Measurements from ENCODE around the gene RNF32. TPM values are rescaled to one million over a fixed set of nuclear protein-coding genes. Genes with fewer than 3 reads are reported as not detected.

RNF32 gene
- total RNA-seq, 1 experiment from 2014 or later = 0.61 TPM

- TF ChIP-seq CREB1 (CRISPR knock-in tag; IDR thresholded peaks at IDR 0.05) (no peak), MLX (CRISPR knock-in tag; IDR thresholded peaks at IDR 0.05) (no peak)
Measured at GRCh38 chr7:156600496-156600895, 40.1 kb upstream of the RNF32 start (continued).

- no peak for DNase-seq (ENCODE audit: low spot score)
- ChIA-PET POLR2A (no interaction called here), CTCF (no interaction called here)
- Mint-ChIP-seq H3K27ac (peak overlapping the region; percentile 33; the same call in 1 of the 2 replicates), H3K4me1 (0 out of 2 replicates have a peak, but pooled peaks cover 8% of the 10 kb centered on the region), H3K27me3 (ENCODE audit: low read depth) (no peaks in the 10 kb centered on the region), H3K4me3 (no peak overlapping the region), H3K9me3 (peaks cover 5% of the 10 kb centered on the region; the same call in 1 of the 2 replicates), H3K36me3 (no peaks in the 10 kb centered on the region)
- ATAC-seq = no peak
- TF ChIP-seq ZBTB43 (CRISPR knock-in tag; IDR thresholded peaks at IDR 0.05) (no peak), ZNF396 (CRISPR knock-in tag; IDR thresholded peaks at IDR 0.05; ENCODE audit: borderline replicate concordance) (no peak), FOXP1 (CRISPR knock-in tag; IDR thresholded peaks at IDR 0.05; ENCODE audit: borderline replicate concordance) (no peak), MXD4 (CRISPR knock-in tag; IDR thresholded peaks at IDR 0.05; ENCODE audit: borderline replicate concordance) (no peak), MAX (CRISPR knock-in tag; IDR thresholded peaks at IDR 0.05) (no peak), ESRRA (CRISPR knock-in tag; IDR thresholded peaks at IDR 0.05; ENCODE audit: borderline replicate concordance) (no peak), ZNF423 (CRISPR knock-in tag; IDR thresholded peaks at IDR 0.05) (no peak), ATF3 (CRISPR knock-in tag; conservative IDR thresholded peaks at IDR 0.05) (no peak), KAT7 (CRISPR knock-in tag; IDR thresholded peaks at IDR 0.05; ENCODE audit: borderline replicate concordance) (no peak), TEAD1 (CRISPR knock-in tag; IDR thresholded peaks at IDR 0.05) (no peak), FOXJ3 (CRISPR knock-in tag; IDR thresholded peaks at IDR 0.05; ENCODE audit: borderline replicate concordance) (no peak), SMAD4 (CRISPR knock-in tag; IDR thresholded peaks at IDR 0.05) (no peak), GRHL2 (CRISPR knock-in tag; IDR thresholded peaks at IDR 0.05; ENCODE audit: insufficient replicate concordance, severe bottlenecking) (no peak), ZSCAN18 (CRISPR knock-in tag; IDR thresholded peaks at IDR 0.05) (no peak), ZNF121 (CRISPR knock-in tag; IDR thresholded peaks at IDR 0.05) (no peak), ARID4B (CRISPR knock-in tag; IDR thresholded peaks at IDR 0.05; ENCODE audit: borderline replicate concordance) (no peak), ZNF219 (CRISPR knock-in tag; IDR thresholded peaks at IDR 0.05; ENCODE audit: borderline replicate concordance) (no peak), FOXK1 (CRISPR knock-in tag; IDR thresholded peaks at IDR 0.05) (no peak), ZNF532 (CRISPR knock-in tag; IDR thresholded peaks at IDR 0.05; ENCODE audit: borderline replicate concordance) (no peak)
Measured at GRCh38 chr7:156602283-156602682, 38.3 kb upstream of the RNF32 start.

Data from WTC11 (cell line).